ENCODE measurements around the gene ASTN2.

ASTN2 gene

GRCh38 chr9:116468369-116468768 is 946.5 kb downstream of the ASTN2 start:
- no peak overlapping the region for H3K4me3 ChIP-seq (ENCODE audit: low read depth, low read length)
- no peak for TF ChIP-seq CTCF (IDR thresholded peaks at IDR 0.05; ENCODE audit: low read depth, low read length, missing control alignments)
- DNase-seq (ENCODE audit: low read depth): no peak

GRCh38 chr9:116467740-116468351 is 947.0 kb downstream of the ASTN2 start:
- no peak for DNase-seq (ENCODE audit: low read depth)
- H3K4me3 ChIP-seq (ENCODE audit: low read depth, low read length): no peak overlapping the region
- TF ChIP-seq CTCF (IDR thresholded peaks at IDR 0.05; ENCODE audit: low read depth, low read length, missing control alignments): no peak

- H3K4me3 ChIP-seq (ENCODE audit: low read depth, low read length): no peak overlapping the region
- no peak for TF ChIP-seq CTCF (IDR thresholded peaks at IDR 0.05; ENCODE audit: low read depth, low read length, missing control alignments)
- DNase-seq (ENCODE audit: low read depth): no peak
Observed at GRCh38 chr9:116466271-116467235, 948.3 kb downstream of the ASTN2 start.

GRCh38 chr9:116465576-116466270 is 949.1 kb downstream of the ASTN2 start:
- no peak overlapping the region for H3K4me3 ChIP-seq (ENCODE audit: low read depth, low read length)
- DNase-seq (ENCODE audit: low read depth): no peak
- TF ChIP-seq CTCF (IDR thresholded peaks at IDR 0.05; ENCODE audit: low read depth, low read length, missing control alignments): no peak

- no peak overlapping the region for H3K4me3 ChIP-seq (ENCODE audit: low read depth, low read length)
Observed at GRCh38 chr9:116464987-116465571, 949.8 kb downstream of the ASTN2 start.

More at GRCh38 chr9:116464987-116465571, 949.8 kb downstream of the ASTN2 start:
- TF ChIP-seq CTCF (IDR thresholded peaks at IDR 0.05; ENCODE audit: low read depth, low read length, missing control alignments): no peak
- DNase-seq (ENCODE audit: low read depth): no peak

All from GM12864 (cell line).